SH-SY5Y (cell line): ENCODE measurements around the gene CACNB3.

ENCODE experiments used
- GATA2 ChIP-seq: IDR thresholded peaks from 2 replicates; pipeline ENCODE4 v1.6.1; 2011; ENCODE audit warnings: mild to moderate bottlenecking, low read depth, low read length
- GATA3 ChIP-seq: IDR thresholded peaks from 2 replicates; pipeline ENCODE4 v1.6.1; 2011; ENCODE audit warnings: low read depth, mild to moderate bottlenecking, low read length, moderate library complexity

DNA sequence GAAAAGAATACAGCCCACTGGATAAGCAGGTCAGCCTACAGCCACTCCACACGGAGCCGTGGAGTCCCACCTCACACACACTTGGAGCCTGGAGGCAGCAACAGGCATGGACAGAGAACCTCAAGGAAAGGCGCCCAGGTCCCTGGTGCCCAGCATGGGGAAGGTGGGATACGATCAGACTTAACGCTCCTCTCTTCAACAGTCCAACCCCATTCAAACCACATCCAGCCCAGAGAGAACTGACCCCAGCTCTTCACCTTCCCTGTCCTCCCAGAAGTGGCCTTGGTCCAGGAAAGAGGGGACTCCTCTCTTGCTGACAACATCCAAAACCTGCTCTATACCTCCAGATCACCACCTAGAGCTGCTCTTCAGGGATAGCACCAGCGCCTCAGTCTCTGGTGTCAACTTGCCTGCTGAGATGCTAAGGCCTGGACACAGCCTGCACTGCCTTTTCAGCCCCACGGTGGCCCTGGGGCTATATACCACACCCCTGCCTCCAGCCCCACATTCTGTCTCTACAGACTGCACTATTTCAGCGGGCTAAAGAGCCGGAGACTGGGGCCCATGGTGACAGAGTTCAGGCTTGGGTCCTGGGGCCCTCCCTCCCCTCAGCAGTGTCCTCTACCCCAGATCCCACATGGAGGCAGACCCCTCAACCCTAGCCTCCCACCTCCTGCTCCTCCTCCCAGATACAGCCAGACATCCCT, 36.4 kb upstream of the CACNB3 start:
- TF ChIP-seq GATA3 (no peak), GATA2 (no peak)
